IMR-90 (cell line): ENCODE data around the gene FNIP2. TPM values are rescaled to one million over a fixed set of nuclear protein-coding genes. Genes with fewer than 3 reads are reported as not detected.

Experiments
- ATAC-seq: fragments of 200-7000 bp; cut with Tn5 transposase; 2 replicates; pipeline ENCODE4 v1.9.1; 2020; ENCODE audit warnings: low read depth, mild to moderate bottlenecking, moderate library complexity
- BruUV-seq: library from RNA; stranded (reverse); fragments of 400-500 nt; replicated peaks from 2 replicates; lab custom pipeline; 2021; lab: Mats Ljungman, UMichigan
- CTCF ChIA-PET: fragments of 300-600 bp; formaldehyde crosslinking; extraction: SDS; loops from one replicate; lab custom pipeline; 2021; ENCODE audit warnings: antibody characterized with exemption; lab: Yijun Ruan, JAX
- POLR2A ChIA-PET: fragments of 300-600 bp; sonication (Branson Sonifier 250); formaldehyde crosslinking; loops from one replicate; lab custom pipeline; 2022; ENCODE audit warnings: antibody characterized with exemption; ENCODE audit not compliant: unreplicated experiment; lab: Charles Lee
- DNase-seq: peaks from one replicate; pipeline ENCODE4 v3.0.0; 2013
- H2AFZ ChIP-seq: replicated peaks from 2 replicates; pipeline ENCODE3; 2013; ENCODE audit warnings: low read length, mild to moderate bottlenecking; ENCODE audit not compliant: poor library complexity
- H2AK5ac ChIP-seq: 2 replicates; pipeline ENCODE4 v1.6.1; 2013; ENCODE audit warnings: low read depth, low read length, inconsistent platforms
- H2AK9ac ChIP-seq: replicated peaks from 2 replicates; pipeline ENCODE3; 2013; ENCODE audit warnings: mild to moderate bottlenecking, low read depth, low read length, moderate library complexity; ENCODE audit not compliant: poor library complexity
- H2BK120ac ChIP-seq: 2 replicates; pipeline ENCODE4 v1.6.1; 2013; ENCODE audit warnings: low read depth, low read length, inconsistent platforms
- H2BK15ac ChIP-seq: 3 replicates; pipeline ENCODE4 v1.6.1; 2013; ENCODE audit warnings: low read depth, low read length, inconsistent platforms
- H2BK20ac ChIP-seq: 2 replicates; pipeline ENCODE4 v1.6.1; 2013; ENCODE audit warnings: low read depth, mild to moderate bottlenecking, inconsistent platforms, low read length, moderate library complexity
- H2BK5ac ChIP-seq: 2 replicates; pipeline ENCODE4 v1.6.1; 2013; ENCODE audit warnings: mild to moderate bottlenecking, low read depth, low read length, inconsistent platforms; ENCODE audit not compliant: poor library complexity, severe bottlenecking
- H3K14ac ChIP-seq: replicated peaks from 2 replicates; pipeline ENCODE4 v1.6.1; 2013; ENCODE audit warnings: low read depth, low read length, inconsistent platforms
- H3K18ac ChIP-seq: 2 replicates; pipeline ENCODE4 v1.6.1; 2013; ENCODE audit warnings: low read depth, low read length, control low read depth
- H3K23ac ChIP-seq: 2 replicates; pipeline ENCODE4 v1.6.1; 2013; ENCODE audit warnings: low read depth, low read length, inconsistent platforms
- H3K27ac ChIP-seq: 2 replicates; pipeline ENCODE4 v1.5.1; 2013; ENCODE audit warnings: mild to moderate bottlenecking, control low read depth, low read length; ENCODE audit not compliant: insufficient read depth
- H3K27me3 ChIP-seq: 2 replicates; pipeline ENCODE4 v1.6.1; 2013; ENCODE audit warnings: low read length; ENCODE audit not compliant: control insufficient read depth, insufficient read depth
- H3K36me3 ChIP-seq: 2 replicates; pipeline ENCODE4 v1.6.1; 2013; ENCODE audit warnings: low read length, mixed read lengths; ENCODE audit not compliant: control insufficient read depth, insufficient read depth
- H3K4ac ChIP-seq: 2 replicates; pipeline ENCODE4 v1.6.1; 2013; ENCODE audit warnings: low read depth, low read length, inconsistent platforms
- H3K4me1 ChIP-seq: 2 replicates; pipeline ENCODE4 v1.6.1; 2013; ENCODE audit warnings: low read length, mixed read lengths; ENCODE audit not compliant: control insufficient read depth, insufficient read depth
- H3K4me2 ChIP-seq: 2 replicates; pipeline ENCODE4 v1.6.1; 2013; ENCODE audit warnings: low read depth, mild to moderate bottlenecking, control low read depth, low read length, moderate library complexity
- H3K4me3 ChIP-seq: 2 replicates; pipeline ENCODE4 v1.5.1; 2013; ENCODE audit warnings: low read depth, mild to moderate bottlenecking, control low read depth, low read length, moderate library complexity; ENCODE audit not compliant: insufficient read depth
- H3K56ac ChIP-seq: 2 replicates; pipeline ENCODE4 v1.6.1; 2013; ENCODE audit warnings: low read length, inconsistent platforms; ENCODE audit not compliant: insufficient read depth; ENCODE audit errors: extremely low read depth
- H3K79me1 ChIP-seq, 2 experiments: 2 replicates each; pipeline ENCODE4 v1.6.1; 2013; ENCODE audit warnings: low read length in 2 of 2, inconsistent platforms in 1 of 2, low read depth in 1 of 2
- H3K9ac ChIP-seq: 2 replicates; pipeline ENCODE4 v1.6.1; 2013; ENCODE audit warnings: low read depth, low read length, control low read depth
- H3K9me1 ChIP-seq: 2 replicates; pipeline ENCODE4 v1.6.1; 2013; ENCODE audit warnings: low read length, inconsistent platforms; ENCODE audit not compliant: insufficient read depth
- H3K9me3 ChIP-seq: 2 replicates; pipeline ENCODE4 v1.6.1; 2013; ENCODE audit warnings: low read length; ENCODE audit not compliant: control insufficient read depth, insufficient read depth
- H4K20me1 ChIP-seq: 2 replicates; pipeline ENCODE4 v1.6.1; 2013; ENCODE audit warnings: low read length, inconsistent platforms; ENCODE audit not compliant: insufficient read depth
- H4K5ac ChIP-seq: 2 replicates; pipeline ENCODE4 v1.6.1; 2013; ENCODE audit warnings: mild to moderate bottlenecking, low read depth, low read length, control low read depth
- H4K8ac ChIP-seq, 2 experiments: 2 replicates each; pipeline ENCODE4 v1.6.1; 2013; ENCODE audit warnings: low read depth in 2 of 2, low read length in 2 of 2, control low read depth in 1 of 2, inconsistent platforms in 1 of 2
- H4K91ac ChIP-seq: 2 replicates; pipeline ENCODE4 v1.6.1; 2013; ENCODE audit warnings: low read depth, low read length, inconsistent platforms; ENCODE audit not compliant: insufficient read depth
- CEBPB ChIP-seq: IDR thresholded peaks from 2 replicates; pipeline ENCODE4 v1.6.1; 2012; ENCODE audit warnings: low read depth, low read length, improper control_type of control experiment
- CHD1 ChIP-seq: IDR thresholded peaks from 2 replicates; pipeline ENCODE4 v1.6.1; 2012; ENCODE audit warnings: low read depth, low read length, improper control_type of control experiment
- CTCF ChIP-seq: conservative IDR thresholded peaks from 2 replicates; pipeline ENCODE4 v1.5.1; 2012; ENCODE audit warnings: mild to moderate bottlenecking, low read depth, low read length, improper control_type of control experiment
- ELK1 ChIP-seq: fragments of 150-350 bp; IDR thresholded peaks from 2 replicates; pipeline ENCODE4 v1.6.1; 2016; ENCODE audit warnings: low read depth, mild to moderate bottlenecking, low read length, moderate library complexity, borderline replicate concordance
- FOS ChIP-seq: fragments of 150-350 bp; IDR thresholded peaks from 2 replicates; pipeline ENCODE4 v1.6.1; 2016; ENCODE audit warnings: low read depth, low read length
- MAZ ChIP-seq: IDR thresholded peaks from 2 replicates; pipeline ENCODE4 v1.6.1; 2012; ENCODE audit warnings: low read depth, mild to moderate bottlenecking, low read length, improper control_type of control experiment, moderate library complexity, borderline replicate concordance
- MXI1 ChIP-seq: IDR thresholded peaks from 2 replicates; pipeline ENCODE4 v1.6.1; 2012; ENCODE audit warnings: low read depth, mild to moderate bottlenecking, low read length, moderate library complexity, borderline replicate concordance
- NFE2L2 ChIP-seq: fragments of 150-350 bp; IDR thresholded peaks from 2 replicates; pipeline ENCODE4 v1.6.1; 2016; ENCODE audit warnings: low read depth, mild to moderate bottlenecking, low read length
- RFX5 ChIP-seq: IDR thresholded peaks from 2 replicates; pipeline ENCODE4 v1.8.0; 2012; ENCODE audit warnings: low read depth, mild to moderate bottlenecking, low read length, moderate library complexity
- WGBS, 2 experiments: methylation state at CpG; one replicate each; pipeline versions ENCODE4 v1.1.5 to v1.1.7; 2013; ENCODE audit warnings: missing lambda C conversion rate in 2 of 2; ENCODE audit not compliant: insufficient read length in 1 of 2; ENCODE audit errors: extremely low coverage in 2 of 2; 5-methylcytosine and 5-hydroxymethylcytosine counted together
- dilution Hi-C: fragments of 300-500 bp; cut with HindIII; formaldehyde crosslinking; loops from one replicate; pipeline ENCODE4 v1.14.3; 2018; ENCODE audit warnings: low sequenced_read_pairs; ENCODE audit not compliant: unreplicated experiment
- in situ Hi-C: fragments of 300-500 bp; cut with MboI; formaldehyde crosslinking; loops from 3 replicates; pipeline ENCODE4 v1.14.3; 2019; ENCODE audit warnings: low sequenced_read_pairs, inconsistent platforms, mixed read lengths
- intact Hi-C: fragments of 100-400 bp; cut with micrococcal nuclease; formaldehyde crosslinking; loops from 2 replicates; pipeline ENCODE4 v1.10.0; 2022
- polyA plus RNA-seq, 3 experiments: library from polyadenylated mRNA; depleted of rRNA; stranded (reverse); fragments of >200 nt; gene quantifications; 2 replicates each; pipeline ENCODE4 v1.2.3, GENCODE V29; 2012; ENCODE audit warnings: low replicate concordance in 1 of 3
- total RNA-seq: library from RNA; depleted of rRNA; stranded (reverse); fragments of >200 nt; gene quantifications from 2 replicates; pipeline ENCODE4 v1.2.3, GENCODE V29; 2012

The FNIP2 gene
- total and polyA plus RNA-seq, 2 of the 4 experiments (the other 2 are of a cell fraction): 4.7 to 24.6 TPM

DNA sequence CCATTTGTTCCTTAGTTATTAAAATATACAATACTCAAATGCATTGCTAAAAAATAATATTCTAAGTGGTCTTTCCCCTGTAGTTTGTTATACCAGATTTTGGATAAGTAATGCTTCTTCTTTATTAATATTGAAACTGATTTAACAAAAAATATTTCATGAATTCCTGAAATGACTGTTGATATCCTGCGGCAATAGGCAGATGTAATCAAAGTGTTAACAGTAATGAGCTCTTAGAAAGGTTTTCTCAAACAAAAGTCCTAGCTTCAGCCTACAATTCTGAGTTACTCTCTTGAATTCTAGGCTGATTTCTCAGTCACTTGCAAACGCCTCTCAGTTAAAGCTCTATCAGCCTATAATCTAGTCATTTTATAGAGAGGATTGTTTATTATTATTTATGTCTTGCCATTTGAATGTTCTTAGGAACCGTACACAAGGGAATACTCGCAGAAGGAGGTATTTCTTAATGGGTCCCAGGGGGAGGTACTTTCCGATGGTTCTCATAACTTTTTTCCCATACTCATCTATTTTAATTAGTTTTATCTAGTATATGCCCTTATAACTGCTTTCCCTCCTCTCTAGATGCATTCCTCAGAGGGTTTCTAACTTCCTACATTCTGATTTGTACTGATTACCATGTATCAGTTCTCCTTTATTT, 96.8 kb downstream of the FNIP2 start:
- no peak overlapping the region for H2BK120ac ChIP-seq
- no peak overlapping the region for H2BK5ac ChIP-seq
- H3K56ac ChIP-seq: no peak overlapping the region
- WGBS, 2 experiments: no CpG with 5 or more reads among the region's 5 CpGs
- peaks cover 31% of the 10 kb centered on the region for H3K36me3 ChIP-seq
- H3K14ac ChIP-seq: no peak overlapping the region
- intact Hi-C loops (no loop called here), dilution Hi-C loops (no loop called here), in situ Hi-C loops (no loop called here)
- no peak overlapping the region for H2AFZ ChIP-seq
- no peak overlapping the region for H4K5ac ChIP-seq
- ChIA-PET POLR2A (no interaction called here), CTCF (interaction anchor here (1.2 kb wide), 1 partner anchor 9 kb away, joined by 5 read pairs; no protein-coding TSS in a partner anchor)
- no peak overlapping the region for H2AK9ac ChIP-seq
- H3K9me3 ChIP-seq: no peaks in the 10 kb centered on the region
- no peaks in the 10 kb centered on the region for H3K27me3 ChIP-seq
- TF ChIP-seq CTCF: no peak
- no peak for TF ChIP-seq MXI1
- no peak for TF ChIP-seq ELK1
- no peak for TF ChIP-seq FOS
- no peak for TF ChIP-seq CEBPB
- no peak for TF ChIP-seq RFX5
- TF ChIP-seq NFE2L2: no peak
- no peak for TF ChIP-seq CHD1
- TF ChIP-seq MAZ: no peak
- DNase-seq (no peak), ATAC-seq (no peak)
- H2BK15ac ChIP-seq: no peak overlapping the region
- H3K79me1 ChIP-seq: peaks cover 0 to 3% of the 10 kb centered on the region in 2 experiments; a peak in 1 of 4 replicates
- H3K9me1 ChIP-seq: 0 out of 2 replicates have a peak, but pooled peaks cover 3% of the 10 kb centered on the region
- no peak overlapping the region for H3K4ac ChIP-seq
- no peak overlapping the region for H3K9ac ChIP-seq
- no peak overlapping the region for H3K27ac ChIP-seq
- no peak overlapping the region for H2AK5ac ChIP-seq
- H3K4me2 ChIP-seq: no peak overlapping the region
- no peak overlapping the region for H3K4me3 ChIP-seq
- H3K4me1 ChIP-seq: no peaks in the 10 kb centered on the region
- BruUV-seq: no TSS peak
- H3K23ac ChIP-seq: no peak overlapping the region
- no peak overlapping the region for H4K91ac ChIP-seq
- no peak overlapping the region for H3K18ac ChIP-seq
- H4K8ac ChIP-seq: no peak overlapping the region
- no peaks in the 10 kb centered on the region for H4K20me1 ChIP-seq
- no peak overlapping the region for H2BK20ac ChIP-seq
